GM23248 (cell line): ENCODE data around the gene SUMO4. TPM values are rescaled to one million over a fixed set of nuclear protein-coding genes. Genes with fewer than 3 reads are reported as not detected.

ENCODE experiments used
- DNase-seq: peaks from one replicate; pipeline ENCODE4 v3.0.0-alpha.2; 2015
- H2AFZ ChIP-seq: fragments of 200-600 bp; sonication (generic); 2 replicates; pipeline ENCODE4 v1.6.1; 2016; ENCODE audit warnings: antibody characterized with exemption
- H3F3A ChIP-seq: fragments of 200-600 bp; sonication (generic); 2 replicates; pipeline ENCODE4 v1.6.1; 2016; ENCODE audit warnings: mild to moderate bottlenecking, antibody characterized with exemption, mixed run types; ENCODE audit not compliant: insufficient read depth
- H3K27ac ChIP-seq: fragments of 200-600 bp; sonication (generic); 2 replicates; pipeline ENCODE4 v1.5.1; 2016; ENCODE audit warnings: mild to moderate bottlenecking
- H3K27me3 ChIP-seq: fragments of 200-600 bp; sonication (generic); replicated peaks from 2 replicates; pipeline ENCODE4 v1.6.1; 2016; ENCODE audit warnings: mild to moderate bottlenecking; ENCODE audit not compliant: insufficient read depth
- H3K36me3 ChIP-seq: fragments of 200-600 bp; sonication (generic); 2 replicates; pipeline ENCODE4 v1.6.1; 2016; ENCODE audit warnings: low read depth, mild to moderate bottlenecking
- H3K4me1 ChIP-seq: fragments of 200-600 bp; sonication (generic); 2 replicates; pipeline ENCODE4 v1.6.1; 2016; ENCODE audit warnings: mild to moderate bottlenecking; ENCODE audit not compliant: insufficient read depth
- H3K4me2 ChIP-seq: fragments of 200-600 bp; sonication (generic); one replicate; pipeline ENCODE4 v1.6.1; 2016; ENCODE audit warnings: mild to moderate bottlenecking; ENCODE audit not compliant: unreplicated experiment
- H3K4me3 ChIP-seq: fragments of 200-600 bp; sonication (generic); 2 replicates; pipeline ENCODE4 v1.5.1; 2016; ENCODE audit warnings: mild to moderate bottlenecking
- H3K79me2 ChIP-seq: fragments of 200-600 bp; sonication (generic); 2 replicates; pipeline ENCODE4 v1.6.1; 2016; ENCODE audit warnings: mild to moderate bottlenecking; ENCODE audit not compliant: insufficient read depth
- H3K9ac ChIP-seq: fragments of 200-600 bp; sonication (generic); 2 replicates; pipeline ENCODE4 v1.6.1; 2016; ENCODE audit warnings: mild to moderate bottlenecking
- H3K9me2 ChIP-seq: fragments of 200-600 bp; sonication (generic); 2 replicates; pipeline ENCODE4 v1.6.1; 2016; ENCODE audit warnings: mixed run types, mild to moderate bottlenecking, moderate library complexity; ENCODE audit not compliant: insufficient read depth
- H3K9me3 ChIP-seq: fragments of 200-600 bp; sonication (generic); one replicate; pipeline ENCODE4 v1.6.1; 2017; ENCODE audit warnings: low read depth
- H4K20me1 ChIP-seq: fragments of 200-600 bp; sonication (generic); 2 replicates; pipeline ENCODE4 v1.6.0; 2016; ENCODE audit not compliant: insufficient read depth
- EZH2 ChIP-seq: fragments of 200-600 bp; sonication (generic); IDR thresholded peaks from 2 replicates; pipeline ENCODE4 v1.6.1; 2018; ENCODE audit warnings: antibody characterized with exemption, mild to moderate bottlenecking; ENCODE audit not compliant: insufficient read depth, poor library complexity, severe bottlenecking
- EZH2phosphoT487 ChIP-seq: fragments of 200-600 bp; sonication (generic); IDR thresholded peaks from 2 replicates; pipeline ENCODE4 v1.6.1; 2018; ENCODE audit warnings: antibody characterized with exemption, moderate library complexity, mild to moderate bottlenecking, low read depth; ENCODE audit not compliant: insufficient read depth
- WGBS, 2 experiments: methylation state at CpG; one replicate each; pipeline ENCODE4 v1.1.6; 2015 to 2017; ENCODE audit warnings: low lambda C conversion rate in 2 of 2, low coverage in 1 of 2; ENCODE audit errors: missing lambda C conversion rate in 2 of 2; 5-methylcytosine and 5-hydroxymethylcytosine counted together
- in situ Hi-C: fragments of 300-500 bp; cut with MboI; formaldehyde crosslinking; loops from 2 replicates; pipeline ENCODE4 v1.15.0; 2020
- polyA plus RNA-seq: library from polyadenylated mRNA; unstranded; fragments of >200 nt; fragmentation: Nextera tagmentation; extraction: Ambion mirVana; gene quantifications from 2 replicates; pipeline ENCODE4 v1.2.1, GENCODE V29; 2016
- total RNA-seq: library from RNA; depleted of rRNA; stranded (reverse); fragments of >200 nt; shearing (Covaris generic); gene quantifications from 2 replicates; pipeline ENCODE4 v1.2.3, GENCODE V29; 2014

The SUMO4 gene
- total and polyA plus RNA-seq, 2 experiments from 2014 or later: 0.23 TPM; not detected in 1

GRCh38 chr6:149384464-149384863, 15.6 kb upstream of the SUMO4 start:
- in situ Hi-C loops: no loop called here
- H3K79me2 ChIP-seq: peaks cover 98% of the 10 kb centered on the region

GRCh38 chr6:149385998-149386646, 13.9 kb upstream of the SUMO4 start:
- Histone ChIP-seq H3K4me2 (no peak overlapping the region), H3K9ac (no peak overlapping the region), H3K27me3 (no peaks in the 10 kb centered on the region), H3K9me2 (no peaks in the 10 kb centered on the region), H3F3A (peaks cover 14% of the 10 kb centered on the region; the same call in 1 of the 2 replicates), H3K4me1 (peaks cover 11% of the 10 kb centered on the region), H3K4me3 (no peak overlapping the region), H3K79me2 (peaks cover 99% of the 10 kb centered on the region), H4K20me1 (peaks cover 16% of the 10 kb centered on the region; the same call in 1 of the 2 replicates), H3K27ac (no peak overlapping the region), H2AFZ (no peak overlapping the region), H3K36me3 (peaks cover 14% of the 10 kb centered on the region; the same call in 1 of the 2 replicates), H3K9me3 (no peaks in the 10 kb centered on the region)
- 97 to 99% methylated on average over 5 of the region's 5 CpGs for WGBS, 2 experiments
- no peak for DNase-seq
- in situ Hi-C loops: no loop called here
- TF ChIP-seq EZH2phosphoT487 (no peak), EZH2 (no peak)

More at GRCh38 chr6:149384464-149384863, 15.6 kb upstream of the SUMO4 start:
- Histone ChIP-seq H3K4me2 (no peak overlapping the region), H3K27me3 (no peaks in the 10 kb centered on the region), H3K9me2 (no peaks in the 10 kb centered on the region), H3K9ac (no peak overlapping the region), H3K36me3 (peaks cover 28% of the 10 kb centered on the region), H3K9me3 (no peaks in the 10 kb centered on the region), H3K4me1 (peaks cover 1% of the 10 kb centered on the region; the same call in 1 of the 2 replicates), H3K4me3 (no peak overlapping the region), H2AFZ (no peak overlapping the region), H4K20me1 (peaks cover 8% of the 10 kb centered on the region; the same call in 1 of the 2 replicates), H3F3A (no peaks in the 10 kb centered on the region), H3K27ac (no peak overlapping the region)
- no peak for DNase-seq
- no peak for TF ChIP-seq EZH2phosphoT487
- TF ChIP-seq EZH2: no peak

GRCh38 chr6:149387779-149388512, 12.1 kb upstream of the SUMO4 start:
- Histone ChIP-seq H3K4me3 (no peak overlapping the region), H2AFZ (no peak overlapping the region), H3K9me2 (no peaks in the 10 kb centered on the region), H3K27ac (no peak overlapping the region), H3K9ac (no peak overlapping the region), H3K4me2 (no peak overlapping the region), H3K36me3 (peaks cover 13% of the 10 kb centered on the region; the same call in 1 of the 2 replicates), H3K9me3 (no peaks in the 10 kb centered on the region), H3K79me2 (peaks cover 96% of the 10 kb centered on the region), H3K27me3 (no peaks in the 10 kb centered on the region), H3F3A (peaks cover 20% of the 10 kb centered on the region), H4K20me1 (peaks cover 20% of the 10 kb centered on the region; the same call in 1 of the 2 replicates), H3K4me1 (peaks cover 17% of the 10 kb centered on the region)
- no peak for DNase-seq
- no peak for TF ChIP-seq EZH2phosphoT487
- TF ChIP-seq EZH2: no peak
- 56 to 72% methylated on average over 1 of the region's 1 CpG for WGBS, 2 experiments
- in situ Hi-C loops: no loop called here

- H3K4me1 ChIP-seq: peaks cover 23% of the 10 kb centered on the region
- peaks cover 96% of the 10 kb centered on the region for H3K79me2 ChIP-seq
- no peaks in the 10 kb centered on the region for H3K9me2 ChIP-seq
- peaks cover 27% of the 10 kb centered on the region for H4K20me1 ChIP-seq
- peak; percentile 46 for DNase-seq
- 53 to 75% methylated on average over 3 of the region's 3 CpGs for WGBS, 2 experiments
- H3K27me3 ChIP-seq: no peaks in the 10 kb centered on the region
- no peak overlapping the region for H2AFZ ChIP-seq
- in situ Hi-C loops: no loop called here
- H3K9me3 ChIP-seq: no peaks in the 10 kb centered on the region
- TF ChIP-seq EZH2 (no peak), EZH2phosphoT487 (no peak)
- H3K36me3 ChIP-seq: peaks cover 6% of the 10 kb centered on the region; the same call in 1 of the 2 replicates
- H3K4me2 ChIP-seq: peak overlapping the region; percentile 8
- H3K4me3 ChIP-seq: no peak overlapping the region
- H3F3A ChIP-seq: peaks cover 28% of the 10 kb centered on the region
- H3K9ac ChIP-seq: peak overlapping the region; percentile 1; the same call in 1 of the 2 replicates
- H3K27ac ChIP-seq: peak overlapping the region; percentile 43
Measured at GRCh38 chr6:149389509-149390297, 10.4 kb upstream of the SUMO4 start.
